Sigmoid colon (tissue), 4 donors: ENCODE results near the gene ADARB2.

ENCODE experiments used
- CTCF ChIP-seq, 4 experiments: fragments of 450-650 bp in 3 of 4; fragments of 200-600 bp in 1 of 4; IDR thresholded peaks; one replicate each; pipeline ENCODE4 v1.5.1; 2016 to 2019; ENCODE audit warnings: antibody characterized with exemption in 4 of 4, mild to moderate bottlenecking in 3 of 4, moderate library complexity in 2 of 4
- POLR2AphosphoS5 ChIP-seq, 4 donors: sonication (generic); formaldehyde crosslinking; IDR thresholded peaks; one replicate each; pipeline ENCODE4 v1.6.1; 2017; ENCODE audit warnings: antibody characterized with exemption in 4 of 4

- TF ChIP-seq CTCF (IDR thresholded peaks at IDR 0.05) (no peak), POLR2AphosphoS5 (IDR thresholded peaks at IDR 0.05) (no peak)
Observed at GRCh38 chr10:1542941-1543340, 194.4 kb downstream of the ADARB2 start.
